HepG2 (cell line): ENCODE results near the gene CNTFR. TPM values are rescaled to one million over a fixed set of nuclear protein-coding genes. Genes with fewer than 3 reads are reported as not detected.

Experiments used
- ATAC-seq: fragments of 200-7000 bp; cut with Tn5 transposase; 3 replicates; pipeline ENCODE4 v1.9.1; 2020; ENCODE audit warnings: mild to moderate bottlenecking, moderate library complexity
- BruUV-seq: library from RNA; stranded (reverse); fragments of 400-500 nt; replicated peaks from 2 replicates; lab custom pipeline; 2021; lab: Mats Ljungman, UMichigan
- CTCF ChIA-PET: fragments of 300-600 bp; formaldehyde crosslinking; extraction: SDS; loops from one replicate; lab custom pipeline; 2021; ENCODE audit warnings: low total read pairs, inconsistent platforms, low intra/inter-chr PET ratio; lab: Yijun Ruan, JAX
- POLR2A ChIA-PET: fragments of 350-600 bp; sonication (Branson Sonifier 250); formaldehyde crosslinking; loops from one replicate; lab custom pipeline; 2020; ENCODE audit warnings: antibody characterized with exemption, inconsistent platforms; lab: Yijun Ruan, JAX
- DNase-seq: peaks from one replicate; pipeline ENCODE4 v3.0.0-alpha.2; 2015; ENCODE audit warnings: low spot score
- FAIRE-seq: peaks from 3 replicates; lab custom pipeline; 2011; peaks lifted over from hg19 to GRCh38; lab: Jason Lieb, UNC
- H2AFZ ChIP-seq: one replicate; pipeline ENCODE4 v1.6.1; 2011; ENCODE audit warnings: low read length, inconsistent platforms
- H3K27ac ChIP-seq: fragments of 300-600 bp; 3 replicates; pipeline ENCODE4 v1.8.0; 2011; ENCODE audit warnings: mixed run types, mild to moderate bottlenecking, mixed read lengths, low read length, inconsistent platforms; ENCODE audit not compliant: insufficient read depth; ENCODE audit errors: extremely low read length
- H3K27me3 ChIP-seq, 2 experiments: fragments of 200-600 bp in 1 of 2; 2 replicates in 1 of 2; 3 replicates in 1 of 2; pipeline versions ENCODE4 v1.6.0 to v1.8.0; 2011; ENCODE audit warnings: low read length in 2 of 2, mild to moderate bottlenecking in 2 of 2, moderate library complexity in 2 of 2, inconsistent platforms in 1 of 2; ENCODE audit not compliant: insufficient read depth in 2 of 2, control insufficient read depth in 1 of 2
- H3K36me3 ChIP-seq, 2 experiments: fragments of 200-600 bp in 1 of 2; replicated peaks in 1 of 2; 2 replicates in 1 of 2; 3 replicates in 1 of 2; pipeline versions ENCODE4 v1.5.1 to v1.8.0; 2011; ENCODE audit warnings: low read length in 2 of 2, inconsistent platforms in 1 of 2; ENCODE audit not compliant: insufficient read depth in 2 of 2, control insufficient read depth in 1 of 2
- H3K4me1 ChIP-seq: 2 replicates; pipeline ENCODE4 v1.5.1; 2012; ENCODE audit warnings: low read length, inconsistent platforms; ENCODE audit not compliant: insufficient read depth
- H3K4me2 ChIP-seq: 2 replicates; pipeline ENCODE4 v1.6.0; 2011; ENCODE audit warnings: low read depth, low read length, inconsistent platforms
- H3K4me3 ChIP-seq, 3 experiments: fragments of 200-600 bp in 1 of 3; sonication (generic), shearing (Covaris generic) in 1 of 3; replicated peaks in 1 of 3; 2 replicates each; pipeline ENCODE4 v1.5.1; 2011 to 2016; ENCODE audit warnings: low read length in 3 of 3, inconsistent platforms in 2 of 3, low read depth in 2 of 3, mild to moderate bottlenecking in 2 of 3, control low read depth in 1 of 3, mixed read lengths in 1 of 3; ENCODE audit not compliant: insufficient read depth in 1 of 3
- H3K79me2 ChIP-seq: one replicate; pipeline ENCODE4 v1.6.1; 2011; ENCODE audit warnings: low read length, inconsistent platforms; ENCODE audit not compliant: insufficient read depth
- H3K9ac ChIP-seq: 2 replicates; pipeline ENCODE4 v1.6.0; 2011; ENCODE audit warnings: mild to moderate bottlenecking, low read depth, low read length, inconsistent platforms; ENCODE audit not compliant: insufficient read depth
- H3K9me3 ChIP-seq: 2 replicates; pipeline ENCODE4 v1.5.1; 2012; ENCODE audit warnings: mild to moderate bottlenecking, low read length
- H4K20me1 ChIP-seq: 2 replicates; pipeline ENCODE4 v1.6.0; 2011; ENCODE audit warnings: inconsistent platforms, mild to moderate bottlenecking, low read length, moderate library complexity; ENCODE audit not compliant: insufficient read depth
- ARNTL ChIP-seq: sonication (generic); formaldehyde crosslinking; IDR thresholded peaks from 2 replicates; pipeline ENCODE4 v1.4.0; 2020; ENCODE audit warnings: mild to moderate bottlenecking, missing genetic modification reagents
- BRF2 ChIP-seq: sonication (generic); formaldehyde crosslinking; IDR thresholded peaks from 2 replicates; pipeline ENCODE4 v1.8.1; 2022; ENCODE audit warnings: mild to moderate bottlenecking, missing genetic modification reagents
- CEBPB ChIP-seq: IDR thresholded peaks from 2 replicates; pipeline ENCODE4 v1.6.1; 2011; ENCODE audit warnings: low read depth, low read length, improper control_type of control experiment, borderline replicate concordance
- ETV6 ChIP-seq: sonication (generic); formaldehyde crosslinking; conservative IDR thresholded peaks from 2 replicates; pipeline ENCODE4 v1.4.0; 2020; ENCODE audit warnings: missing genetic modification reagents
- FIP1L1 ChIP-seq: fragments of 200-400 bp; formaldehyde crosslinking; IDR thresholded peaks from 2 replicates; pipeline ENCODE4 v1.6.1; 2018; ENCODE audit warnings: low read depth, mild to moderate bottlenecking, low read length, moderate library complexity, borderline replicate concordance; ENCODE audit not compliant: insufficient read depth
- KDM2A ChIP-seq: sonication (generic); formaldehyde crosslinking; IDR thresholded peaks from 2 replicates; pipeline ENCODE4 v1.4.0; 2020; ENCODE audit warnings: low read depth, missing genetic modification reagents, borderline replicate concordance
- NFRKB ChIP-seq: fragments of 450-650 bp; IDR thresholded peaks from 2 replicates; pipeline ENCODE4 v1.6.1; 2017
- RERE ChIP-seq: IDR thresholded peaks from 2 replicates; pipeline ENCODE4 v1.6.1; 2016; ENCODE audit warnings: low read depth, missing genetic modification reagents, missing compliant biosample characterization
- SETDB1 ChIP-seq: sonication (generic); formaldehyde crosslinking; IDR thresholded peaks from 2 replicates; pipeline ENCODE4 v1.5.1; 2020; ENCODE audit warnings: missing genetic modification reagents, mild to moderate bottlenecking, borderline replicate concordance
- SNAI1 ChIP-seq: sonication (generic); formaldehyde crosslinking; IDR thresholded peaks from 2 replicates; pipeline ENCODE4 v1.5.0; 2020; ENCODE audit warnings: mild to moderate bottlenecking, missing genetic modification reagents, borderline replicate concordance
- SUZ12 ChIP-seq: fragments of 150-350 bp; IDR thresholded peaks from 2 replicates; pipeline ENCODE4 v1.6.1; 2014; ENCODE audit warnings: low read depth, low read length
- WIZ ChIP-seq: sonication (generic); formaldehyde crosslinking; IDR thresholded peaks from 2 replicates; pipeline ENCODE4 v1.5.1; 2020; ENCODE audit warnings: mild to moderate bottlenecking, missing genetic modification reagents
- ZNF343 ChIP-seq: sonication (generic); formaldehyde crosslinking; IDR thresholded peaks from 2 replicates; pipeline ENCODE4 v1.4.0; 2020; ENCODE audit warnings: mild to moderate bottlenecking, missing genetic modification reagents
- ZNF543 ChIP-seq: sonication (generic); formaldehyde crosslinking; IDR thresholded peaks from 2 replicates; pipeline ENCODE4 v1.4.0; 2020; ENCODE audit warnings: mild to moderate bottlenecking, missing genetic modification reagents
- WGBS: methylation state at CpG from one replicate; pipeline ENCODE4 v1.1.6; 2017; ENCODE audit warnings: low lambda C conversion rate; 5-methylcytosine and 5-hydroxymethylcytosine counted together
- in situ Hi-C: cut with HindIII; loops from 2 replicates; pipeline ENCODE4 v1.10.0; 2017; ENCODE audit warnings: low pct_unique_long_range_greater_than_20kb; ENCODE audit not compliant: extremely low pct_ligation_motif_present
- intact Hi-C: fragments of 100-400 bp; cut with micrococcal nuclease; formaldehyde crosslinking; loops from one replicate; pipeline ENCODE4 v1.10.0; 2022; ENCODE audit not compliant: unreplicated experiment
- polyA plus RNA-seq, 8 experiments: library from polyadenylated mRNA; depleted of rRNA in 3 of 8; stranded (reverse) in 7 of 8; unstranded in 1 of 8; fragments of >200 nt; fragmentation: Illumina TruSeq in 4 of 8; extraction: Trizol in 4 of 8; gene quantifications; 2 replicates each; pipeline versions ENCODE4 v1.2.1 to v1.2.3, GENCODE V29; 2011 to 2016; ENCODE audit warnings: low read depth in 4 of 8, missing spikeins in 1 of 8, mixed read lengths in 1 of 8; ENCODE audit not compliant: insufficient read depth in 1 of 8
- total RNA-seq, 5 experiments: library from RNA; depleted of rRNA; stranded (reverse); fragments of >200 nt; fragmentation: Illumina TruSeq; extraction: Trizol; gene quantifications; 2 replicates each; pipeline ENCODE4 v1.2.3, GENCODE V29; 2016; ENCODE audit warnings: low read depth in 1 of 5
- TF ChIP-seq, protein P1 (sequence below): sonication (generic); formaldehyde crosslinking; IDR thresholded peaks from 2 replicates; pipeline ENCODE4 v1.4.0; 2020; ENCODE audit warnings: mild to moderate bottlenecking, missing genetic modification reagents
- TF ChIP-seq, protein P2 (sequence below): sonication (generic); formaldehyde crosslinking; IDR thresholded peaks from 2 replicates; pipeline ENCODE4 v1.4.0; 2020; ENCODE audit warnings: mild to moderate bottlenecking, missing genetic modification reagents

CNTFR gene
- total and polyA plus RNA-seq, 2 of the 13 experiments (the other 11 are each of a cell fraction or from before 2014, with no cell fraction given) = not detected

DNA sequence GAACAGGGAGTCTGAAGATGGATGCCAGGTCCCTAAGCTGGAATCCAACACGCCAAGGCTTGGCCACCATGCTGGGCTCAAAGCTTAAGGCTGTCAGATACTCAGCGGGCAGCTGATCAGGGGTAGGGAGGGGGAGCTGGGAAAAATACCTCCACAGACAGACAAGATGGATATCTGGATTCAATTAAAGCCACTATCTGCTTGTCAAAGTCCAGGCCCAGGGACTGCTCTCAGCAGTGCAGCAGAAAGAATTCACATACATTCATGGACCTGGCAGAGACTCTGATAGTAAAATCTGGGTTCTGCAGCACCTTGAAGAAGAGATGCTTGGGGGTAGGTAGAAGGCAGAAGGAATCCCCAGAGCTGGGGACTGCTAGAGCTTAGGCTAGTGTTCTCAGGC lies 25.6 kb upstream of the CNTFR start:
- ChIA-PET POLR2A (interaction anchor here (1.7 kb wide), 1 partner anchor 22 kb away, joined by 3 read pairs; the partner anchor contains the start of gene SIGMAR1), CTCF (interaction anchor here (3.5 kb wide), 1 partner anchor 18 kb away, joined by 54 read pairs; no protein-coding TSS in a partner anchor)
- peaks cover 2 to 4% of the 10 kb centered on the region in 2 experiments; a peak in 2 of 5 replicates for H3K36me3 ChIP-seq
- H3K79me2 ChIP-seq = peaks cover 6% of the 10 kb centered on the region
- ATAC-seq = no peak
- no peaks in the 10 kb centered on the region for H3K9me3 ChIP-seq
- WGBS = 94% methylated on average over 2 of the region's 2 CpGs
- BruUV-seq = no TSS peak
- no peak for DNase-seq
- no peak overlapping the region for H3K4me3 ChIP-seq
- no peaks in the 10 kb centered on the region; the same call in 1 of the 2 replicates for H4K20me1 ChIP-seq
- H3K27ac ChIP-seq = no peak overlapping the region
- H3K4me2 ChIP-seq = no peak overlapping the region
- H3K4me1 ChIP-seq = peaks cover 36% of the 10 kb centered on the region
- intact Hi-C loops (no loop called here), in situ Hi-C loops (no loop called here)
- H2AFZ ChIP-seq = no peak overlapping the region
- no peak for FAIRE-seq
- no peaks in the 10 kb centered on the region; a peak in 1 of 5 replicates for H3K27me3 ChIP-seq
- no peak for TF ChIP-seq WIZ (CRISPR knock-in tag)
- TF ChIP-seq ARNTL = no peak
- no peak for TF ChIP-seq SETDB1
- TF ChIP-seq SUZ12 = no peak
- TF ChIP-seq ZNF343 (CRISPR knock-in tag) = no peak
- TF ChIP-seq CEBPB = no peak
- TF ChIP-seq FIP1L1 = no peak
- TF ChIP-seq, protein P1, sequence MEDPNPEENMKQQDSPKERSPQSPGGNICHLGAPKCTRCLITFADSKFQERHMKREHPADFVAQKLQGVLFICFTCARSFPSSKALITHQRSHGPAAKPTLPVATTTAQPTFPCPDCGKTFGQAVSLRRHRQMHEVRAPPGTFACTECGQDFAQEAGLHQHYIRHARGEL (CRISPR knock-in tag) = no peak
- no peak for TF ChIP-seq RERE (CRISPR knock-in tag)
- TF ChIP-seq KDM2A (CRISPR knock-in tag) = no peak
- no peak for TF ChIP-seq SNAI1 (CRISPR knock-in tag)
- no peak for TF ChIP-seq BRF2
- TF ChIP-seq, protein P2, sequence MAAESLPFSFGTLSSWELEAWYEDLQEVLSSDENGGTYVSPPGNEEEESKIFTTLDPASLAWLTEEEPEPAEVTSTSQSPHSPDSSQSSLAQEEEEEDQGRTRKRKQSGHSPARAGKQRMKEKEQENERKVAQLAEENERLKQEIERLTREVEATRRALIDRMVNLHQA (CRISPR knock-in tag) = no peak
- no peak for TF ChIP-seq NFRKB
- no peak for TF ChIP-seq ZNF543 (CRISPR knock-in tag)
- no peak for TF ChIP-seq ETV6 (CRISPR knock-in tag)
- TF ChIP-seq, all 625 proteins: peak for 0
- no peak overlapping the region for H3K9ac ChIP-seq
